K562 (cell line): Measurements from ENCODE around the gene CIB1. TPM values are rescaled to one million over a fixed set of nuclear protein-coding genes. Genes with fewer than 3 reads are reported as not detected.

Source experiments
- CBFB ChIP-seq: sonication (generic); formaldehyde crosslinking; IDR thresholded peaks from 2 replicates; pipeline ENCODE4 v1.4.0; 2020; ENCODE audit warnings: mild to moderate bottlenecking, missing genetic modification reagents
- CC2D1A ChIP-seq: fragments of 450-650 bp; IDR thresholded peaks from 2 replicates; pipeline ENCODE4 v1.6.1; 2017; ENCODE audit warnings: mild to moderate bottlenecking
- CHD2 ChIP-seq: IDR thresholded peaks from 2 replicates; pipeline ENCODE4 v1.6.1; 2011; ENCODE audit warnings: low read depth, low read length
- DACH1 ChIP-seq: fragments of 450-650 bp; IDR thresholded peaks from 2 replicates; pipeline ENCODE4 v1.6.1; 2018; ENCODE audit not compliant: partially characterized antibody
- NUFIP1 ChIP-seq: fragments of 450-650 bp; IDR thresholded peaks from 2 replicates; pipeline ENCODE4 v1.6.1; 2018; ENCODE audit not compliant: partially characterized antibody
- PCBP2 ChIP-seq: fragments of 200-400 bp; formaldehyde crosslinking; IDR thresholded peaks from 2 replicates; pipeline ENCODE4 v1.6.1; 2018; ENCODE audit warnings: low read length, low read depth, mild to moderate bottlenecking, moderate library complexity; ENCODE audit not compliant: poor library complexity, severe bottlenecking
- SLC30A9 ChIP-seq: fragments of 250-450 bp; sonication (Bioruptor Pico); IDR thresholded peaks from 2 replicates; pipeline ENCODE4 v1.8.0; 2022; ENCODE audit warnings: mild to moderate bottlenecking, moderate library complexity
- STAG1 ChIP-seq: sonication (generic); formaldehyde crosslinking; IDR thresholded peaks from 2 replicates; pipeline ENCODE4 v1.5.0; 2020; ENCODE audit warnings: missing genetic modification reagents, borderline replicate concordance
- TEAD1 ChIP-seq, 2 experiments: fragments of 450-650 bp in 1 of 2; sonication (generic) in 1 of 2; formaldehyde crosslinking; IDR thresholded peaks; 2 replicates each; pipeline versions ENCODE4 v1.4.0 to v1.8.0; 2020 to 2022; ENCODE audit warnings: mild to moderate bottlenecking in 2 of 2, missing genetic modification reagents in 1 of 2
- ZNF41 ChIP-seq: fragments of 250-450 bp; sonication (Bioruptor Pico); conservative IDR thresholded peaks from 2 replicates; pipeline ENCODE4 v1.4.0; 2020; ENCODE audit warnings: mild to moderate bottlenecking
- polyA plus RNA-seq, 8 experiments: library from polyadenylated mRNA; depleted of rRNA in 4 of 8; stranded (reverse) in 5 of 8; unstranded in 3 of 8; fragments of >200 nt; fragmentation: Nextera tagmentation in 2 of 8; fragmentation: Illumina TruSeq in 1 of 8; extraction: Ambion mirVana in 2 of 8; extraction: Trizol in 1 of 8; gene quantifications; 2 replicates each; pipeline versions ENCODE4 v1.2.1 to v1.2.3, GENCODE V29; 2011 to 2014; ENCODE audit warnings: inconsistent platforms in 1 of 8, missing spikeins in 1 of 8
- total RNA-seq, 7 experiments: library from RNA; depleted of rRNA in 6 of 7; stranded (reverse); fragments of >200 nt in 6 of 7; fragmentation: Illumina TruSeq in 2 of 7; extraction: Trizol in 2 of 7; gene quantifications; 2 replicates each; pipeline versions ENCODE4 v1.2.1 to v1.2.3, GENCODE V29; 2011 to 2021; ENCODE audit warnings: low replicate concordance in 1 of 7
- TF ChIP-seq, protein P1 (sequence below): fragments of 450-650 bp; conservative IDR thresholded peaks from 2 replicates; pipeline ENCODE4 v1.6.1; 2016; ENCODE audit warnings: missing genetic modification characterization, low read depth, mild to moderate bottlenecking, control low read depth, missing compliant biosample characterization
- TF ChIP-seq, protein P2 (sequence below), 3 experiments: fragments of 200-800 bp in 1 of 3; fragments of 250-450 bp in 1 of 3; fragments of 450-650 bp in 1 of 3; sonication (Bioruptor Pico) in 1 of 3; sonication (Bioruptor generic) in 1 of 3; formaldehyde crosslinking in 1 of 3; IDR thresholded peaks; 2 replicates each; pipeline versions ENCODE4 v1.6.1 to v1.8.0; 2016 to 2022; ENCODE audit warnings: mild to moderate bottlenecking in 2 of 3, missing genetic modification characterization in 2 of 3, missing compliant biosample characterization in 1 of 3, moderate library complexity in 1 of 3
- TF ChIP-seq, protein P3 (sequence below): IDR thresholded peaks from 3 replicates; pipeline ENCODE4 v1.6.1; 2011; ENCODE audit warnings: borderline replicate concordance, mild to moderate bottlenecking, moderate library complexity; ENCODE audit not compliant: insufficient read length; ENCODE audit errors: extremely low read depth
- TF ChIP-seq, protein P4 (sequence below): fragments of 450-650 bp; formaldehyde crosslinking; IDR thresholded peaks from 2 replicates; pipeline ENCODE4 v1.4.0; 2020; ENCODE audit warnings: mild to moderate bottlenecking, moderate library complexity
- TF ChIP-seq, protein P5 (sequence below): sonication (generic); formaldehyde crosslinking; IDR thresholded peaks from 2 replicates; pipeline ENCODE4 v1.8.0; 2023; ENCODE audit warnings: mild to moderate bottlenecking, missing genetic modification reagents

CIB1 gene
- total and polyA plus RNA-seq, 9 of the 15 experiments (the other 6 are each of a cell fraction or from before 2014, with no cell fraction given) = 14.9 to 136 (median 64.5) TPM

GRCh38 chr15:90233387-90234095, at the start of gene CIB1 (continued):
- TF ChIP-seq PCBP2 (no peak), STAG1 (CRISPR knock-in tag) (0 out of 2 replicates have a peak, but pooled peaks have one; percentile 48), CBFB (CRISPR knock-in tag) (0 out of 2 replicates have a peak, but pooled peaks have one; percentile 11), SLC30A9 (CRISPR knock-in tag) (no peak), DACH1 (peak; percentile 7), CHD2 (0 out of 2 replicates have a peak, but pooled peaks have one; percentile 8), NUFIP1 (no peak), TEAD1 (CRISPR knock-in tag; IDR thresholded peaks at IDR 0.05) (peak in 1 of 2 experiments; percentile 76; a peak in 1 of 4 replicates), ZNF41 (CRISPR knock-in tag) (no peak), CC2D1A (peak; percentile 64; the same call in 1 of the 2 replicates)
- TF ChIP-seq, protein P1, sequence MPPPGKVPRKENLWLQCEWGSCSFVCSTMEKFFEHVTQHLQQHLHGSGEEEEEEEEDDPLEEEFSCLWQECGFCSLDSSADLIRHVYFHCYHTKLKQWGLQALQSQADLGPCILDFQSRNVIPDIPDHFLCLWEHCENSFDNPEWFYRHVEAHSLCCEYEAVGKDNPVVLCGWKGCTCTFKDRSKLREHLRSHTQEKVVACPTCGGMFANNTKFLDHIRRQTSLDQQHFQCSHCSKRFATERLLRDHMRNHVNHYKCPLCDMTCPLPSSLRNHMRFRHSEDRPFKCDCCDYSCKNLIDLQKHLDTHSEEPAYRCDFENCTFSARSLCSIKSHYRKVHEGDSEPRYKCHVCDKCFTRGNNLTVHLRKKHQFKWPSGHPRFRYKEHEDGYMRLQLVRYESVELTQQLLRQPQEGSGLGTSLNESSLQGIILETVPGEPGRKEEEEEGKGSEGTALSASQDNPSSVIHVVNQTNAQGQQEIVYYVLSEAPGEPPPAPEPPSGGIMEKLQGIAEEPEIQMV (tag) = peak; percentile 93
- TF ChIP-seq, protein P2, sequence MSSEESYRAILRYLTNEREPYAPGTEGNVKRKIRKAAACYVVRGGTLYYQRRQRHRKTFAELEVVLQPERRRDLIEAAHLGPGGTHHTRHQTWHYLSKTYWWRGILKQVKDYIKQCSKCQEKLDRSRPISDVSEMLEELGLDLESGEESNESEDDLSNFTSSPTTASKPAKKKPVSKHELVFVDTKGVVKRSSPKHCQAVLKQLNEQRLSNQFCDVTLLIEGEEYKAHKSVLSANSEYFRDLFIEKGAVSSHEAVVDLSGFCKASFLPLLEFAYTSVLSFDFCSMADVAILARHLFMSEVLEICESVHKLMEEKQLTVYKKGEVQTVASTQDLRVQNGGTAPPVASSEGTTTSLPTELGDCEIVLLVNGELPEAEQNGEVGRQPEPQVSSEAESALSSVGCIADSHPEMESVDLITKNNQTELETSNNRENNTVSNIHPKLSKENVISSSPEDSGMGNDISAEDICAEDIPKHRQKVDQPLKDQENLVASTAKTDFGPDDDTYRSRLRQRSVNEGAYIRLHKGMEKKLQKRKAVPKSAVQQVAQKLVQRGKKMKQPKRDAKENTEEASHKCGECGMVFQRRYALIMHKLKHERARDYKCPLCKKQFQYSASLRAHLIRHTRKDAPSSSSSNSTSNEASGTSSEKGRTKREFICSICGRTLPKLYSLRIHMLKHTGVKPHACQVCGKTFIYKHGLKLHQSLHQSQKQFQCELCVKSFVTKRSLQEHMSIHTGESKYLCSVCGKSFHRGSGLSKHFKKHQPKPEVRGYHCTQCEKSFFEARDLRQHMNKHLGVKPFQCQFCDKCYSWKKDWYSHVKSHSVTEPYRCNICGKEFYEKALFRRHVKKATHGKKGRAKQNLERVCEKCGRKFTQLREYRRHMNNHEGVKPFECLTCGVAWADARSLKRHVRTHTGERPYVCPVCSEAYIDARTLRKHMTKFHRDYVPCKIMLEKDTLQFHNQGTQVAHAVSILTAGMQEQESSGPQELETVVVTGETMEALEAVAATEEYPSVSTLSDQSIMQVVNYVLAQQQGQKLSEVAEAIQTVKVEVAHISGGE (CRISPR knock-in tag; IDR thresholded peaks at IDR 0.05) = peak in 1 of 3 experiments; percentile 79; a peak in 1 of 6 replicates
- TF ChIP-seq, protein P3, sequence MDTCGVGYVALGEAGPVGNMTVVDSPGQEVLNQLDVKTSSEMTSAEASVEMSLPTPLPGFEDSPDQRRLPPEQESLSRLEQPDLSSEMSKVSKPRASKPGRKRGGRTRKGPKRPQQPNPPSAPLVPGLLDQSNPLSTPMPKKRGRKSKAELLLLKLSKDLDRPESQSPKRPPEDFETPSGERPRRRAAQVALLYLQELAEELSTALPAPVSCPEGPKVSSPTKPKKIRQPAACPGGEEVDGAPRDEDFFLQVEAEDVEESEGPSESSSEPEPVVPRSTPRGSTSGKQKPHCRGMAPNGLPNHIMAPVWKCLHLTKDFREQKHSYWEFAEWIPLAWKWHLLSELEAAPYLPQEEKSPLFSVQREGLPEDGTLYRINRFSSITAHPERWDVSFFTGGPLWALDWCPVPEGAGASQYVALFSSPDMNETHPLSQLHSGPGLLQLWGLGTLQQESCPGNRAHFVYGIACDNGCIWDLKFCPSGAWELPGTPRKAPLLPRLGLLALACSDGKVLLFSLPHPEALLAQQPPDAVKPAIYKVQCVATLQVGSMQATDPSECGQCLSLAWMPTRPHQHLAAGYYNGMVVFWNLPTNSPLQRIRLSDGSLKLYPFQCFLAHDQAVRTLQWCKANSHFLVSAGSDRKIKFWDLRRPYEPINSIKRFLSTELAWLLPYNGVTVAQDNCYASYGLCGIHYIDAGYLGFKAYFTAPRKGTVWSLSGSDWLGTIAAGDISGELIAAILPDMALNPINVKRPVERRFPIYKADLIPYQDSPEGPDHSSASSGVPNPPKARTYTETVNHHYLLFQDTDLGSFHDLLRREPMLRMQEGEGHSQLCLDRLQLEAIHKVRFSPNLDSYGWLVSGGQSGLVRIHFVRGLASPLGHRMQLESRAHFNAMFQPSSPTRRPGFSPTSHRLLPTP = no peak
- TF ChIP-seq, protein P4, sequence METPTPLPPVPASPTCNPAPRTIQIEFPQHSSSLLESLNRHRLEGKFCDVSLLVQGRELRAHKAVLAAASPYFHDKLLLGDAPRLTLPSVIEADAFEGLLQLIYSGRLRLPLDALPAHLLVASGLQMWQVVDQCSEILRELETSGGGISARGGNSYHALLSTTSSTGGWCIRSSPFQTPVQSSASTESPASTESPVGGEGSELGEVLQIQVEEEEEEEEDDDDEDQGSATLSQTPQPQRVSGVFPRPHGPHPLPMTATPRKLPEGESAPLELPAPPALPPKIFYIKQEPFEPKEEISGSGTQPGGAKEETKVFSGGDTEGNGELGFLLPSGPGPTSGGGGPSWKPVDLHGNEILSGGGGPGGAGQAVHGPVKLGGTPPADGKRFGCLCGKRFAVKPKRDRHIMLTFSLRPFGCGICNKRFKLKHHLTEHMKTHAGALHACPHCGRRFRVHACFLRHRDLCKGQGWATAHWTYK = no peak
- TF ChIP-seq, protein P5, sequence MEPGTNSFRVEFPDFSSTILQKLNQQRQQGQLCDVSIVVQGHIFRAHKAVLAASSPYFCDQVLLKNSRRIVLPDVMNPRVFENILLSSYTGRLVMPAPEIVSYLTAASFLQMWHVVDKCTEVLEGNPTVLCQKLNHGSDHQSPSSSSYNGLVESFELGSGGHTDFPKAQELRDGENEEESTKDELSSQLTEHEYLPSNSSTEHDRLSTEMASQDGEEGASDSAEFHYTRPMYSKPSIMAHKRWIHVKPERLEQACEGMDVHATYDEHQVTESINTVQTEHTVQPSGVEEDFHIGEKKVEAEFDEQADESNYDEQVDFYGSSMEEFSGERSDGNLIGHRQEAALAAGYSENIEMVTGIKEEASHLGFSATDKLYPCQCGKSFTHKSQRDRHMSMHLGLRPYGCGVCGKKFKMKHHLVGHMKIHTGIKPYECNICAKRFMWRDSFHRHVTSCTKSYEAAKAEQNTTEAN (CRISPR knock-in tag) = no peak
